A673 (cell line): ENCODE measurements around the gene PSMB5. TPM values are rescaled to one million over a fixed set of nuclear protein-coding genes. Genes with fewer than 3 reads are reported as not detected.

Experiments used
- BruUV-seq: library from RNA; stranded (reverse); fragments of 400-500 nt; replicated peaks from 2 replicates; lab custom pipeline; 2021; lab: Mats Ljungman, UMichigan
- CTCF ChIA-PET: fragments of 300-600 bp; sonication (Branson Sonifier 250); formaldehyde crosslinking; loops from one replicate; lab custom pipeline; 2022; ENCODE audit warnings: antibody characterized with exemption; lab: Charles Lee
- POLR2A ChIA-PET: fragments of 300-600 bp; sonication (Branson Sonifier 250); formaldehyde crosslinking; loops from one replicate; lab custom pipeline; 2022; ENCODE audit warnings: antibody characterized with exemption; ENCODE audit not compliant: low non-redundant PET; lab: Charles Lee
- DNase-seq: peaks from one replicate; pipeline ENCODE4 v3.0.0-alpha.2; 2015; ENCODE audit warnings: low spot score
- H3K27ac ChIP-seq: fragments of 200-600 bp; sonication (generic); 2 replicates; pipeline ENCODE4 v1.5.1; 2016; ENCODE audit warnings: mixed run types, low read depth, mild to moderate bottlenecking, mixed read lengths, antibody characterized with exemption, low read length; ENCODE audit not compliant: poor library complexity, severe bottlenecking
- H3K27me3 ChIP-seq: fragments of 200-600 bp; sonication (generic); replicated peaks from 2 replicates; pipeline ENCODE4 v1.6.1; 2017; ENCODE audit warnings: mixed run types, low read depth, mild to moderate bottlenecking, mixed read lengths, antibody characterized with exemption, low read length; ENCODE audit not compliant: insufficient read depth, poor library complexity
- H3K36me3 ChIP-seq: fragments of 200-600 bp; sonication (generic); 2 replicates; pipeline ENCODE4 v1.6.1; 2016; ENCODE audit warnings: mixed run types, mild to moderate bottlenecking, mixed read lengths, antibody characterized with exemption, low read length; ENCODE audit not compliant: insufficient read depth, poor library complexity, severe bottlenecking
- H3K4me1 ChIP-seq: fragments of 200-600 bp; sonication (generic); 2 replicates; pipeline ENCODE4 v1.6.1; 2017; ENCODE audit warnings: mixed run types, mild to moderate bottlenecking, mixed read lengths, antibody characterized with exemption, low read length; ENCODE audit not compliant: insufficient read depth, poor library complexity, severe bottlenecking
- H3K4me3 ChIP-seq: fragments of 200-600 bp; sonication (generic); 2 replicates; pipeline ENCODE4 v1.5.1; 2016; ENCODE audit warnings: low read depth, mixed run types, mild to moderate bottlenecking, mixed read lengths, low read length; ENCODE audit not compliant: poor library complexity, severe bottlenecking
- H3K9me3 ChIP-seq: fragments of 200-600 bp; sonication (generic); 2 replicates; pipeline ENCODE4 v1.6.1; 2016; ENCODE audit warnings: mixed run types, low read depth, mild to moderate bottlenecking, mixed read lengths, antibody characterized with exemption, low read length; ENCODE audit not compliant: poor library complexity, severe bottlenecking
- EZH2 ChIP-seq: fragments of 200-600 bp; sonication (generic); IDR thresholded peaks from 2 replicates; pipeline ENCODE4 v1.6.1; 2017; ENCODE audit warnings: borderline replicate concordance, low read depth, mild to moderate bottlenecking, mixed read lengths, antibody characterized with exemption, low read length; ENCODE audit not compliant: poor library complexity, severe bottlenecking
- intact Hi-C: fragments of 100-400 bp; cut with micrococcal nuclease; formaldehyde crosslinking; loops from one replicate; pipeline ENCODE4 v1.10.0; 2022; ENCODE audit not compliant: unreplicated experiment
- total RNA-seq: library from RNA; stranded (reverse); gene quantifications from 2 replicates; pipeline ENCODE4 v1.2.3, GENCODE V29; 2021
- TF ChIP-seq, protein P1 (sequence below): fragments of 300-800, 200-600 bp; sonication (generic); conservative IDR thresholded peaks from 2 replicates; pipeline ENCODE4 v1.5.1; 2017; ENCODE audit warnings: low read depth, mild to moderate bottlenecking, antibody characterized with exemption, low read length, moderate library complexity, mixed read lengths

The PSMB5 gene
- total RNA-seq, 1 experiment from 2014 or later = 500 TPM

DNA sequence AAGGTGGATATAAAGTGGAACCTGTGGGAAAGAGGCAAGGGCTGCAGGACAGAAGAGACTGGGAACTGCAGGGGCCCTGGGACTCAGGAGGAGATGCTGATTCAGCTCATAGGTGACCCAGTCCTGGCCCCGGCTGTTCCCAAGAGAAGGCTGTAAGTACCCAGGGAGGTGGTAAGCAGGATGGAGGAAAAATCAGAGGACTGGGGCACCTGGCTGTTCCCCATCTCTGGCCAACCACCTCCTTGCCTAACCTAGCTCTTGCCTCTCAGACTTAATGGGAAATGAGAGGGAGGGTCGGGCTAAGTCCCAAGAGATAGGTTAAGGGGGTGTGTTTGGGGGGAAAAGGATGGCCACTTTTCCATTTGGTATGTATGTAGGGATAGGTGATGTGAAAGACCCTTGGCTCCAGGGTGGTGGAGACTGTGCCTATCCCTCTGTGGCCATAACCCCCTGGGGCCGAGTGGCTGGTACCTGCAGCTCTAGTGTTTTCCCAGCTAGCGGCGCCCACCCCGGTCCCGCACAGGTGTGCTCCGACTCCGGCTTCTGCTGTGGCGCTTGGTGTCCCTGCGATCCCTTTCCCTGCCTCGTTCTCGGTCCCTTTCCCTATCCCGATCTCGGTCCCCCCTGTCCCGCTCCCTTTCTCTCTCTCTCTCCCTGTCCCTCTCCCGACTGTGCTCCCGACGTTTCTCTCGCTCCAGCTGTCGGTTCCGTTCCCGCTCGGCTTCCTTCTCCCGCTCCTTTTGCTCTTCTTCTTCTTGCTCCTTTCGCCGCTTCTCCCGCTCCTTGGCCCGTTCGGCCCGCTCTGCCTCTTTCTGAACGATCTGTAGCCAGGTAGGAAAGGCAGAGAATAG is 24.2 kb upstream of the PSMB5 start:
- CTCF ChIA-PET = interaction anchor here (0.6 to 10.7 kb wide), 14 partner anchors 10 to 171 kb away, joined by 3 to 134 read pairs (median 6); partner anchors contain the start of genes AJUBA and PRMT5
- H3K27me3 ChIP-seq = no peaks in the 10 kb centered on the region
- TSS peak; percentile 79 for BruUV-seq

DNA sequence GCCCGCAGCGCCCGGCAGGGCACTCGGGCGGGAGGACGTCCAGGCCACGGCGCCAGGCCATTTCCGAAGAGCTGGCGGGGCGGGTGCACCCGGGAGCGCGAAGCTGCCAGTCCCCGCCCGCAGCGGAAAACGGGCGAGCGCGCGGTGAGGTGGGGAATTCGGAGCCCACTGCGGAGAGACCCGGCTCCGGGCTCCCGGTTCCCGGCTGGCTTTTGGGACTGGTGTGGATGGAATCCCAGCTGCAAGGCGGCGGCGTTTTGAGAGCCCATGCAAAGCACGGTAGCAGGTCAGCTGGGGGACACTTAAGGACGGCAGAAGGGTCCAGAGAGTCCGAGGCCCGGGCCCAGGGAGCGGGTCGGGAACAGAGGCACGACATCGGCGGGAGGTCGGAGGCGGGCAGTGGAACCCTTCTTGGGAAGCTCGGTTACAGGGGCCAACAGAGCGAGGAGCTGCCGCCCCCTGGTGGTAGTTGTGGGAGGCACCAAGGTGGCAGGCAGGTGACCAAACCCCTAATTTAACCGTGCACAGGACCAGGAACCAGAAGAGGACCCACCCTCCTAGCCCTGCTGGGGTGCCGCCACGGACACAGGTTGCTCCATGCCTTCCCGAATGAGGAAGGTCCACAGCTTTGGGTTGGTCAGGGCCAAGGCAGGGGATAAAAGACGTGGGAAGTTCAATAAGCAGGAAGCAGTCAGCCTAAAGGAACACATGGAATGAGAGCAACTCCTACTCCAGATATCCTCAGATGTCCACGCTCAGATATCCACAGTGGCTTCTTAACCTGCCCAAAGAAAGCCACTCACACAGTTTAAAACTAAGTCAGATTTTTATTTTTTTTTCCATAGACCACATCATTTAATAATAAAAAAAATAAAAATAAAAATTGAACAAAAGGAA is 23.3 kb upstream of the PSMB5 start:
- H3K4me1 ChIP-seq = peaks cover 27% of the 10 kb centered on the region
- H3K4me3 ChIP-seq = peak overlapping the region; percentile 76
- H3K27ac ChIP-seq = peak overlapping the region; percentile 77
- ChIA-PET CTCF (interaction anchor here (0.6 to 10.7 kb wide), 17 partner anchors 11 to 170 kb away, joined by 3 to 134 read pairs (median 5); partner anchors contain the start of genes AJUBA and PRMT5), POLR2A (interaction anchor here (0.5 kb wide), 1 partner anchor 57 kb away, joined by 8 read pairs; no protein-coding TSS in a partner anchor)
- H3K36me3 ChIP-seq = peaks cover 54% of the 10 kb centered on the region
- DNase-seq = peak; percentile 93
- no peaks in the 10 kb centered on the region for H3K27me3 ChIP-seq
- intact Hi-C loops = loop anchor here (1.0 to 10.0 kb wide), 4 partner anchors 64 to 671 kb away; no protein-coding TSS in a partner anchor
- BruUV-seq = TSS peak; percentile 17
- H3K9me3 ChIP-seq = no peaks in the 10 kb centered on the region
- TF ChIP-seq EZH2 = no peak
- TF ChIP-seq, protein P1, sequence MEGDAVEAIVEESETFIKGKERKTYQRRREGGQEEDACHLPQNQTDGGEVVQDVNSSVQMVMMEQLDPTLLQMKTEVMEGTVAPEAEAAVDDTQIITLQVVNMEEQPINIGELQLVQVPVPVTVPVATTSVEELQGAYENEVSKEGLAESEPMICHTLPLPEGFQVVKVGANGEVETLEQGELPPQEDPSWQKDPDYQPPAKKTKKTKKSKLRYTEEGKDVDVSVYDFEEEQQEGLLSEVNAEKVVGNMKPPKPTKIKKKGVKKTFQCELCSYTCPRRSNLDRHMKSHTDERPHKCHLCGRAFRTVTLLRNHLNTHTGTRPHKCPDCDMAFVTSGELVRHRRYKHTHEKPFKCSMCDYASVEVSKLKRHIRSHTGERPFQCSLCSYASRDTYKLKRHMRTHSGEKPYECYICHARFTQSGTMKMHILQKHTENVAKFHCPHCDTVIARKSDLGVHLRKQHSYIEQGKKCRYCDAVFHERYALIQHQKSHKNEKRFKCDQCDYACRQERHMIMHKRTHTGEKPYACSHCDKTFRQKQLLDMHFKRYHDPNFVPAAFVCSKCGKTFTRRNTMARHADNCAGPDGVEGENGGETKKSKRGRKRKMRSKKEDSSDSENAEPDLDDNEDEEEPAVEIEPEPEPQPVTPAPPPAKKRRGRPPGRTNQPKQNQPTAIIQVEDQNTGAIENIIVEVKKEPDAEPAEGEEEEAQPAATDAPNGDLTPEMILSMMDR = peak; percentile 98

More for the DNA sequence above, 24.2 kb upstream of the PSMB5 start:
- intact Hi-C loops = loop anchor here (1.0 to 10.0 kb wide), 4 partner anchors 65 to 672 kb away; no protein-coding TSS in a partner anchor
- H3K9me3 ChIP-seq = no peaks in the 10 kb centered on the region
- H3K36me3 ChIP-seq = peaks cover 56% of the 10 kb centered on the region
- peak overlapping the region; percentile 32 for H3K27ac ChIP-seq
- no peak for DNase-seq
- H3K4me1 ChIP-seq = peaks cover 27% of the 10 kb centered on the region
- no peak overlapping the region for H3K4me3 ChIP-seq
- POLR2A ChIA-PET = interaction anchor here (0.5 to 0.7 kb wide), 3 partner anchors 50 to 77 kb away, joined by 4 to 13 read pairs (median 5); partner anchors contain the start of gene AJUBA
- TF ChIP-seq EZH2 = no peak
- TF ChIP-seq, protein P1 = no peak
